ENCODE results near the gene CAMK1D. TPM values are rescaled to one million over a fixed set of nuclear protein-coding genes. Genes with fewer than 3 reads are reported as not detected.

CAMK1D gene
- total and polyA plus RNA-seq, 8 donors, result 4.4 to 10.8 (median 4.8) TPM

DNA sequence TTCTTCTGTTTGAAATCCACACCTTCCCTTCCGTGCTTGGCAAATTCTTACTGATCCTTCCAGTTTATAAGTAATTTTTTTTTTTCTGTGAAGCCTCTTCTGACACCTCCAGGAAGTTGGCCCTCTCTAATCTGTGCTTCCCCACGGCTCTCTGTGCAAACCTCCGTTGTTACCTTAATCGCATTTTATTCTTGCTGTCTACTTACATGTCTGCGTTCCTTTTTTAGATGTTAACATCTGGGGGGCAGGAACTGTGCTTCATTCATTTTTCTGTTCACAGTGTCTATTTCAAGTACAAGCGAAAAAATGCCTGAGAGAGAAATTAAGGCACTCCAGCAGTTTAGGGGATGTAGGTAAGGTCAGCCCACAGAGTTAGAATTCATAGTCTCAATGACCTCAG is 8.4 kb upstream of the CAMK1D start:
- ATAC-seq (no peak), DNase-seq (no peak)
- intact Hi-C loops (cut with DNase I), result no loop called here
- Histone ChIP-seq H3K27me3 (peaks cover 0 to 1% of the 10 kb centered on the region in 2 donors), H3K27ac (no peak overlapping the region), H3K9me3 (no peaks in the 10 kb centered on the region), H3K4me1 (no peaks in the 10 kb centered on the region), H3K4me3 (no peak overlapping the region), H3K36me3 (no peaks in the 10 kb centered on the region)
- TF ChIP-seq, protein P1, sequence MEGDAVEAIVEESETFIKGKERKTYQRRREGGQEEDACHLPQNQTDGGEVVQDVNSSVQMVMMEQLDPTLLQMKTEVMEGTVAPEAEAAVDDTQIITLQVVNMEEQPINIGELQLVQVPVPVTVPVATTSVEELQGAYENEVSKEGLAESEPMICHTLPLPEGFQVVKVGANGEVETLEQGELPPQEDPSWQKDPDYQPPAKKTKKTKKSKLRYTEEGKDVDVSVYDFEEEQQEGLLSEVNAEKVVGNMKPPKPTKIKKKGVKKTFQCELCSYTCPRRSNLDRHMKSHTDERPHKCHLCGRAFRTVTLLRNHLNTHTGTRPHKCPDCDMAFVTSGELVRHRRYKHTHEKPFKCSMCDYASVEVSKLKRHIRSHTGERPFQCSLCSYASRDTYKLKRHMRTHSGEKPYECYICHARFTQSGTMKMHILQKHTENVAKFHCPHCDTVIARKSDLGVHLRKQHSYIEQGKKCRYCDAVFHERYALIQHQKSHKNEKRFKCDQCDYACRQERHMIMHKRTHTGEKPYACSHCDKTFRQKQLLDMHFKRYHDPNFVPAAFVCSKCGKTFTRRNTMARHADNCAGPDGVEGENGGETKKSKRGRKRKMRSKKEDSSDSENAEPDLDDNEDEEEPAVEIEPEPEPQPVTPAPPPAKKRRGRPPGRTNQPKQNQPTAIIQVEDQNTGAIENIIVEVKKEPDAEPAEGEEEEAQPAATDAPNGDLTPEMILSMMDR (IDR thresholded peaks at IDR 0.05), result no peak

DNA sequence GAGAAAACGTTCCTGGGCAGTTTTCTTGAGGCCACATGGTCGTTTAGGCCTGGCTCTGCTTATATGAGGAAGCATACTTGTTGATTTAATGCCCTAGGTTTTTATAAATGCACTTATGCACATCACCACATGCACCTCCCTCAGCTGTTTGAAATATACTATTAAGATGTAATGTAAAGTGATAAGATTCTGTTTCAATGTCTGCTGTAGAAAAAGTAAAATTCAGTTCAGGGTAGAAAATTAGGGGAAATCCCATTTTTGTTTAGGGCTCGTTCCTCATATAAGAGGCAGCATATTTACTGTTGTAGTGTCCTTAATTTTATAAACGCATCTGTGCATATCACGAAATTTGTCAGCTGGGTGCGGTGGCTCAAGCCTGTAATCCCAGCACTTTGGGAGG is 7.8 kb upstream of the CAMK1D start:
- ATAC-seq, result no peak

DNA sequence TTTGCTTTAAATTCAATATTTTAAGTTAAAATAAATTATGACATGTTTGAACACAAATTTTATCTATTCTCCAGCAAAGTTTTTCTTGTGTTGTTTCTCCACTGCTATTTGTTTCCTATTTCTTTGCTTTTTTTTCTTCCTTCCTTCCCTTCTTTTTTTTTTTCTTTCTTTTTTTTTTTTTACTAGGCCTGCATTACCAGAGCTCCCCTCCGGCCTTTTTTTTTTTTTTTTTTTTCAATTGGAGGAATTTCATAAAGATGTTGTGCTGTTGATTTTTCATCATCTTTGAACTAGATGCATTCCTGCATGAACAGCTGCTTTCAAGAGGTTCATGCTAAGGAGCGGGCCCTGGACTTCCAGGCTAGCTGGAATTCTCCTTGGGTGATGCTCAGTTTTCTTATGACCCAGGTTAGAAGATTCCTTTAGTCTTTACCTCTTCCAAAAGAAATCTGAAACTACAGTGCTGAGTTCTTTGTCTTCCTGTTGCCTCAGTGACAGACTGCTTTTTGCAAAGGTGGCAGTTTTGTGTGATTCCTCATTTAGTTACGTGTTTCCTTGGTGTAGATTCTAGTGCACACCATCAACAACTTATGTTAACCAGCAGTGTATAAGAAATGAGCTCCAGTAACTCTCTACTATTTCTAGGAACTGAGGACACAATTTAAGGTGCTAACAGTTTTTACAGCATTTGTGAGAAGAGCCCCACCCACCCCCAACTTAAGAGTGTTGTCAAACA is 4.8 kb upstream of the CAMK1D start:
- Histone ChIP-seq H3K4me1 (peaks cover 4 to 7% of the 10 kb centered on the region in 2 donors), H3K27me3 (peaks cover 5 to 34% of the 10 kb centered on the region in 2 donors), H3K36me3 (no peaks in the 10 kb centered on the region), H3K4me3 (no peak overlapping the region), H3K9me3 (no peaks in the 10 kb centered on the region), H3K27ac (no peak overlapping the region)
- intact Hi-C loops (cut with DNase I), result no loop called here
- ATAC-seq (no peak), DNase-seq (no peak)
- TF ChIP-seq, protein P1 (IDR thresholded peaks at IDR 0.05), result no peak

More for the DNA sequence above, 7.8 kb upstream of the CAMK1D start:
- Histone ChIP-seq H3K4me1 (no peaks in the 10 kb centered on the region), H3K4me3 (no peak overlapping the region), H3K36me3 (no peaks in the 10 kb centered on the region), H3K9me3 (no peaks in the 10 kb centered on the region), H3K27me3 (peaks cover 0 to 7% of the 10 kb centered on the region in 2 donors), H3K27ac (no peak overlapping the region)
- intact Hi-C loops (cut with DNase I), result no loop called here
- no peak for DNase-seq
- TF ChIP-seq, protein P1 (IDR thresholded peaks at IDR 0.05), result no peak

DNA sequence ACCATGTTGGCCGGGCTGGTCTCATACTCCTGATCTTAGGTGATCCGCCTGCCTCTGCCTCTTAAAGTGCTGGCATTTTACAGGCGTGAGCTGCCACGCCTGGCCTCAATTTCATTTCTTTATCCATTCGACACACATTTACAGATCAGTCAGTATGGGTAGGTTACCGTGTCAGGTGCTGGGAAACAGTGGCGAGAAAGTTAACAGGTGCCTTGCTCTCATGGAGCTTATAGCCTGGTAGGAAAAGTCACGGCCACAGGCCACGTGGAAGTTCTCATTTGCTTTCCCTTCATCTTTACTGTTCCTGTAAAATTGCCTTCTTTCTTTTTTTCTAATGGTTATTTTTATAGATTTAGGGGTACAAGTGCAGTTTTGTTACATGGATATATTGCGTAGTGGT is 2.6 kb upstream of the CAMK1D start:
- H3K27me3 ChIP-seq, result peaks cover 5 to 55% of the 10 kb centered on the region in 2 donors
- ATAC-seq (no peak), DNase-seq (no peak)
- no peaks in the 10 kb centered on the region for H3K9me3 ChIP-seq
- H3K4me1 ChIP-seq, result peaks cover 14 to 25% of the 10 kb centered on the region in 2 donors
- TF ChIP-seq, protein P1 (IDR thresholded peaks at IDR 0.05), result no peak
- intact Hi-C loops (cut with DNase I), result no loop called here
- no peak overlapping the region for H3K4me3 ChIP-seq
- H3K27ac ChIP-seq, result no peak overlapping the region
- H3K36me3 ChIP-seq, result no peaks in the 10 kb centered on the region

DNA sequence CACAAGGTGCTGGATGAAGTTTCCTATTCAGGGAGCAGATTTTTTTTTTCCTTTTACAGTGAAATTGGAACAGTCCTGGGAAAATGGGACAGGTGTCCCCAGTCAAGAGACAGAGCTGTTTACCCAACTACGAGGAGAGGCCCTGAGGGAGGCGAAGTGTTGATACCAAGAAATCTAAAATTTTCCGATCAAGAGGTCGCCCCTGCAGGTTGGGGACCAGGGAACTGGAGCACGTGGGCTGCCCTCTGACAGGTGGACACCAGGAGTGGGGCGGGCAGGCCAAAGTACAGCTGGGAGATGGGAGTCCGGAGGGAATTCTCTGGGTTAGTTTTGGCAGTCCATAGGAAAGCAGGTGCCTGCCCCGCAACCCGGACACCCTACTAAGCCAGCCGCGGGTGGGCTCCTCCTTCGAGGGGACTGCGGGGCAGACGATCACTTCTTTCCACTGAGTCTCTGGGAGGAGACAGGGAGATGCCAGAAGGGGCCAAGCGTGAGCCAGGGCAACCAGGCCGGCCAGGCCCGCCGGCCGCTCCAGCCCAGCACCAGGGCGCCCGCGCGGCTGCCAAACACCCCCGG is 965 bp upstream of the CAMK1D start:
- Histone ChIP-seq H3K27ac (peak overlapping the region; percentile 70 to 83), H3K4me1 (peaks cover 14 to 25% of the 10 kb centered on the region in 2 donors), H3K36me3 (no peaks in the 10 kb centered on the region), H3K27me3 (peaks cover 5 to 62% of the 10 kb centered on the region in 2 donors), H3K4me3 (peak overlapping the region; percentile 64 to 73), H3K9me3 (no peaks in the 10 kb centered on the region)
- peak; percentile 18 for ATAC-seq
- intact Hi-C loops (cut with DNase I), result no loop called here
- DNase-seq, result no peak
- TF ChIP-seq, protein P1 (IDR thresholded peaks at IDR 0.05), result no peak

Data from left lung (tissue), 10 donors.